HEK293T (cell line): ENCODE data around the gene ADSS2.
A peak's percentile ranks its signal among the peaks of the same experiment; 100 is the strongest.

ENCODE experiments used
- BHLHE40 ChIP-seq: fragments of 450-650 bp; IDR thresholded peaks from 2 replicates; pipeline ENCODE4 v1.6.1; 2016; ENCODE audit warnings: mild to moderate bottlenecking, moderate library complexity, borderline replicate concordance
- ELF4 ChIP-seq: fragments of 450-650 bp; IDR thresholded peaks from 2 replicates; pipeline ENCODE4 v1.6.1; 2017; ENCODE audit warnings: antibody characterized with exemption
- FOXA1 ChIP-seq: fragments of 450-650 bp; IDR thresholded peaks from 2 replicates; pipeline ENCODE4 v1.6.1; 2016; ENCODE audit warnings: mild to moderate bottlenecking
- FOXK2 ChIP-seq: fragments of 450-650 bp; IDR thresholded peaks from 2 replicates; pipeline ENCODE4 v1.6.1; 2016; ENCODE audit warnings: mild to moderate bottlenecking
- FOXM1 ChIP-seq: fragments of 450-650 bp; IDR thresholded peaks from 2 replicates; pipeline ENCODE4 v1.6.1; 2017; ENCODE audit warnings: mild to moderate bottlenecking, borderline replicate concordance
- HDGF ChIP-seq: fragments of 450-650 bp; IDR thresholded peaks from 2 replicates; pipeline ENCODE4 v1.6.1; 2017; ENCODE audit warnings: antibody characterized with exemption, borderline replicate concordance
- L3MBTL2 ChIP-seq: fragments of 450-650 bp; conservative IDR thresholded peaks from 2 replicates; pipeline ENCODE4 v1.6.1; 2016; ENCODE audit warnings: mild to moderate bottlenecking
- NFRKB ChIP-seq: fragments of 450-650 bp; IDR thresholded peaks from 2 replicates; pipeline ENCODE4 v1.6.1; 2016; ENCODE audit warnings: mild to moderate bottlenecking, moderate library complexity
- SP1 ChIP-seq: fragments of 450-650 bp; IDR thresholded peaks from 2 replicates; pipeline ENCODE4 v1.6.1; 2017
- SUZ12 ChIP-seq: fragments of 450-650 bp; IDR thresholded peaks from 2 replicates; pipeline ENCODE4 v1.6.1; 2016; ENCODE audit warnings: mild to moderate bottlenecking
- TARDBP ChIP-seq: fragments of 450-650 bp; IDR thresholded peaks from 2 replicates; pipeline ENCODE4 v1.6.1; 2016
- ZNF384 ChIP-seq: fragments of 450-650 bp; IDR thresholded peaks from 2 replicates; pipeline ENCODE4 v1.6.1; 2016

DNA sequence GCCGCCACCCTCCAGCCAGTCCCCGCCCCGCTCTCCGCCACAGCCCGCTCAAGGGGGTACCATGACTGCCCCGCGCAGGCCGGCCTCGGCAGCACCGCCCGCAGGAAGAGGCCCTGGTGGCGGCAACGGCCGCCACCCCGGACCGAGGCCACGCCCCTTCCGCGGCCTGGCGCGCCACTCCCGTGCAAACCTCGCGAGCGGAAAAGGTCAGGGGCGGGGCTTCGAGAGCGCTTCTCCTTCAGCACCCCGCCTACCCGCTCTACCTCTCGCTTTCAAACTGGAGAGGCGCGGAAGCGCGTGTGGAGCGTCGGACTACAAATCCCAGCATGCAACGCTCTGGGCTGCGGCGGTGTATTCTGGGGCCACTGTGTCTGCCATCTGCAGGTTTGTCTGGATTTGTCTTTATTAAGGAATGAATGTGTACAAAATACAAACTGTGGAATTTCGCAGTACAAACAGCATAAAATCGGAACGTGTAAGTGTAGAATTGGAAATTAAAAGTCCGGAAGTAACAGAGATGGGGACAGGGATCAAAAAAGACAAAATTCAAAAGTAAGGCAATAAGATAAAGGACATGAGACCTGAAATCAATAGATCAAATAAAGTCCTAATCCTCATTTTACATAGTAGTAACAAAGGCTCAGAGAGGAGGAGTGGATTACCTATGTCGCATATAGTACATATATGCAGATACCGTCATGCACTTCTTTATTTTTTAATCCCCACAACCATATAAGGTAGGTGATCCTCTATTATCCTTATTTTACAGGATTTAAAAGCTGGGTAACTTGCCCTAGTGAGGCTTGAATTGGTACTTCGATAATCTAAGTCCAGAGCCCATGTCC is 464 bp upstream of the ADSS2 start:
- TF ChIP-seq SUZ12 (peak; percentile 84; the same call in 1 of the 2 replicates), ELF4 (peak; percentile 43), FOXM1 (no peak), NFRKB (no peak), L3MBTL2 (peak; percentile 58), FOXK2 (no peak), ZNF384 (no peak), TARDBP (no peak), BHLHE40 (no peak), HDGF (peak; percentile 81; the same call in 1 of the 2 replicates), SP1 (no peak), FOXA1 (no peak)
